HG03457 (cell line): ENCODE measurements around the gene TLE2.

ENCODE experiments used
- ATAC-seq: cut with Tn5 transposase; IDR thresholded peaks from one replicate; pipeline ENCODE4 v1.9.1; 2021; ENCODE audit warnings: moderate number of reproducible peaks; ENCODE audit not compliant: unreplicated experiment

Gene TLE2

DNA sequence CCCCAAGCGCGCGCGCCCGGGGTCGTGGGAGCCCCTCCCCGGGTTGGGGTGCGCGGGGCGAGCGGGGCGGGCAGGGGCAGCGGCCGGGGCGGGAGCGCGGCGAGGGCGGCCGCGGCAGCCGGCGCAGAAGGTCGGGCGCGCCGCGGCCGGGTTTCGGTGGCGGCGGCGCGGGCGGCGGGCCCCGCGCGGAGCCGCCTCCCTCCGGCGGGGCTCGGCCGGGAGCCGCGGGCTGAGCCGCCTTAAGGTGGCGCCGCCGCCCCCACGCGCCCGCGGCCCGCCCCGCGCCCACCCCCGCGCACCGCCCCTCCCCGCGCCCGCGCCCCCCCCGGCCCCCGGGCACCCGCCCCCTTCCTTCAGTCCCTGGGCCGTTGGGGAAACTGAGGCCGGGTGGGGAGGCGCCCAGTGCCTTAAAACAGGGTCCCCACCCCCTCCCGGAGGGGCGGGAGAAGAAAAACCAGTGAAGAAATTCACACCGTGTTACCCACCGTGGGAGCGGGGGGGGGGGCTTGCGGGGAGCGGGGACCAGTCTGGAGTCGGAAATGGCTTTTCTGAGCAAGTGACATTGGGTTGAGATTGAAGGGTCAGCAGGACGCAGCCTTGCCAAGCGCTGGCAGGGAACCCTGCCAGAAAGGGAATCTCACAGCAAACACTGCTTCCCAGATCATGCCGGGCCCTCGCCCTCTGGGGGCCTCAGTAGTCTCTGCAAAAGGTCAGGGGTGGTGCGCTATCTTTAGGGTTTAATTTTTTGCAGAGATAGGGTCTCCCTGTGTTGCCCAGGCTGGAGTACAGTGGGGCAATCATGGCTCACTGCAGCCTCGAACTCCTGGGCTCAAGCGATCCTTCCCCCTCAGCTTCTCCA, at the start of gene TLE2:
TLE2 (minus strand) TSS at position 216 of the 859 bp plus-strand sequence. CDS start 376 bp downstream, outside the sequence.
- ATAC-seq, result no peak

DNA sequence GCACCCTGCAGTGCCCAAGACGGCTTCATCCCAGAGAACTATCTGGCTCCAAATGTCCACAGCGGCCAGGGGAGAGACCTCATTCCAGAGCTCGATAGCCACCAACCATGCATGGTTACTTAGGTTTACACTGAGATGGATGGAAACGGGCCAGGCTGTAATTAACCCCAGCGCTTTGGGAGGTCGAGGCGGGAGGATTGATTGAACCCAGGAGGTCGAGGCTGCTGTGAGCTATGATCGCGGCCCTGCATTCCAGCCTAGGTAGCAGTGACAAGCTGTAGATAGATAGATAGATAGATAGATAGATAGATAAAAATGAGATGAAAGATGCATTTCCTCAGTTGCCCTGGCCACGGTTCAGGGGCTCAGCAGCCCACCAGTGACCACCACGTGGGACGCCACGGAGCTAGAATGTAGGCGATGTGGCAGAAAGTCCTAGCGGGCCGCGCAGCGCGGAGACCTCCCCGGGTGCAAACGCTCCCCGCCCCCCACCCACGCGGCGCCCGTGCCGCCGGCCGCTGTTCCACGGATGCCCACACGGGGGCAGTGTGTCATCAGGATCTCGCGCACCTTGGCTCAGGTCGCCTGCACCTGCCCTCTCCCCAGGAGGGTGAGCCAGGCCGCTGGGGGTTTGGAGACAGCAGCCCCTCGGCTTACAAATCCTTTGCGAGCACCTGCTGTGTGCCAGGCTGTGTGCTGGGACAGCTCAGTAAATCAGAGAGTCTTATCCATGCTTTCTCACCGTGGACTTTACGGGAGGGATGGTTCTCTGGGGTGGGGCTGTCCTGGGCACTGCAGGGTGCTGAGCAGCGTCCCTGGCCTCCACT, 46.7 kb upstream of the TLE2 start:
- no peak for ATAC-seq

DNA sequence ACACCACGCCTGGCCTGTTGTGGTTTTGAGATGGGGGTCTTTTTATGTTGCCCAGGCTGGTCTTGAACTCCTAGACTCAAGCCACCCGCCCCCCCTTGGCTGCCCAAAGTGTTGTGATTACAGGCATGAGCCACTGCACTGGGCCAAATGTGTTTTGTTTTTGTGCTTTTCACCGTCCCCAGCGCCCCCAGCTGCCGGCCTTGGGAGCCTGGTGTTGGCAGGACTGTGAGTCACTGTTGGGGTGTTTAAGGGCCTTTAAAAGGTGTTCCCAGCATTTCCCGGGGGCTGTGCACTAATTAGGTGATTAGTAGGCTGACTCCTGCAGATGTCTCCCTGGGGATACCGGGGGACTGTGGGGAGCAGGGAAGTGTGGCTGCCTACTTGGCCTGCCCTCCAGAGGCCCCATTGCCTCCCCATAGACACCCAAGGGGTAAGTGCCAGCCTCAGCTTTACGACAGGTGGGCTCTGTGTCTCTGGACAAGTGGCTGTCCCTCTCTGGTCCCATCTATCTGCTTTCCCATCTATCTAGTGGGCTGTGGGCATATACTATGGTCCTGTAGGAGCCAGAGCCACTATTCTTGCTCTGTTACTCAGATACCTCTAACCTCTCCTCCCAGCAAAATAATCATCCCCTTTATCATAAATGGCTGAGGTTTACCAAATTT, 45.0 kb upstream of the TLE2 start:
- no peak for ATAC-seq

DNA sequence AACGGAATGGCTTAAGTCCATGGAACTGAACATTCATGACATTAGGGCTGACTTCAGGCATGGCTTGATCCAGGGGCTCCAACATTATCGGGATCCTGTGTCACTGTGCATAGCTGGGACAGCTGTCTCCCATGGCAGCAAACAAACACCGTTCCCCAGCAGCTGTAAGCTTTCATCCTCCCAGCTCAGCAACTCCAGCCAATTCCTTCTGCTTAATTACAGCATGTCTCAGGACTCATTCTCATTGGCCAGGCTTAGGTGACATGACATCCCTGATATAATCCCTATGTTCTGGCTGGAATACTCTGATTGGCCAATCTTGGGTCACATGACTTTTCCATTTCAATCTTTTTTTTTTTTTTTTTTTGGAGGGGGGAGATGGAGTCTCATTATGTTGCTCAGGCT, 44.1 kb upstream of the TLE2 start:
- no peak for ATAC-seq

DNA sequence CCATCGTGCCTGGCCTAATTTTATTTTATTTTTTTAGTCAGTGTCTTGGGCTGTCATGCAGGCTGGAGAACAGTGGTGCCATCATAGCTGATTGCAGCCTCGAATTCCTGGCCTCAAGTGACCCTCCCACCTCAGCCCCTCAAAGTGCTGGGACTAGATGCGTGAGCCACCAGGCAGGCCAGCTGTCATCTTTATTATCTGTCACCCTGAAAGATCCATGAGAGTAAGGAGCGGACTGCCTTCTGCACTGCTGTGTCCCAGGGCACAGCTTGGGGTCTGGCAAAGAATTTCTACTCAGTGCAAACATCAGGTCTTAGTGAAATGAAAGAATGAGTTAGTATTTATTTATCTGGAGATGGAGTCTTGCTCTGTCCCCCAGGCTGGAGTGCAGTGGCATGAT, 42.7 kb upstream of the TLE2 start:
- ATAC-seq, result no peak

- ATAC-seq, result no peak
Observed at GRCh38 chr19:3068071-3068470, 39.0 kb upstream of the TLE2 start.

GRCh38 chr19:3067563-3067962, 38.5 kb upstream of the TLE2 start:
- no peak for ATAC-seq

- ATAC-seq, result no peak
Observed at GRCh38 chr19:3066482-3067049, 37.5 kb upstream of the TLE2 start.

- no peak for ATAC-seq
Observed at GRCh38 chr19:3065675-3066357, 36.7 kb upstream of the TLE2 start.

DNA sequence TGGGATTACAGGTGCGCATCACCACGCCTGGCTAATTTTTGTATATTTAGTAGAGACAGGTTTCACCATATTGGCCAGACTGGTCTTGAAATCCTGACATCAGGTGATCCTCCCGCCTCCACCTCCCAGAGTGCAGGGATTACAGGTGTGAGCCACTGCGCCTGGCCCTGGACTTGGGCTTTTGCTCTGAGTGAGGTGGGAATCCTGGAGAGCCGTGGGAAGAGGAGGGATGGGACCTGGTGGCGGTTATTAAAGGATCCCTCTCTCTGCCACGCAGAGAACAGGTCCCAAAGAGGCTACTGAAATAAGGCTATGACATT, 34.9 kb upstream of the TLE2 start:
- ATAC-seq, result no peak

- ATAC-seq, result no peak
Observed at GRCh38 chr19:3062165-3063105, 33.4 kb upstream of the TLE2 start, which contains the start of gene TLE5. TLE5 (minus strand) TSS chr19:3062495; CDS start chr19:3062200, 295 bp downstream.

DNA sequence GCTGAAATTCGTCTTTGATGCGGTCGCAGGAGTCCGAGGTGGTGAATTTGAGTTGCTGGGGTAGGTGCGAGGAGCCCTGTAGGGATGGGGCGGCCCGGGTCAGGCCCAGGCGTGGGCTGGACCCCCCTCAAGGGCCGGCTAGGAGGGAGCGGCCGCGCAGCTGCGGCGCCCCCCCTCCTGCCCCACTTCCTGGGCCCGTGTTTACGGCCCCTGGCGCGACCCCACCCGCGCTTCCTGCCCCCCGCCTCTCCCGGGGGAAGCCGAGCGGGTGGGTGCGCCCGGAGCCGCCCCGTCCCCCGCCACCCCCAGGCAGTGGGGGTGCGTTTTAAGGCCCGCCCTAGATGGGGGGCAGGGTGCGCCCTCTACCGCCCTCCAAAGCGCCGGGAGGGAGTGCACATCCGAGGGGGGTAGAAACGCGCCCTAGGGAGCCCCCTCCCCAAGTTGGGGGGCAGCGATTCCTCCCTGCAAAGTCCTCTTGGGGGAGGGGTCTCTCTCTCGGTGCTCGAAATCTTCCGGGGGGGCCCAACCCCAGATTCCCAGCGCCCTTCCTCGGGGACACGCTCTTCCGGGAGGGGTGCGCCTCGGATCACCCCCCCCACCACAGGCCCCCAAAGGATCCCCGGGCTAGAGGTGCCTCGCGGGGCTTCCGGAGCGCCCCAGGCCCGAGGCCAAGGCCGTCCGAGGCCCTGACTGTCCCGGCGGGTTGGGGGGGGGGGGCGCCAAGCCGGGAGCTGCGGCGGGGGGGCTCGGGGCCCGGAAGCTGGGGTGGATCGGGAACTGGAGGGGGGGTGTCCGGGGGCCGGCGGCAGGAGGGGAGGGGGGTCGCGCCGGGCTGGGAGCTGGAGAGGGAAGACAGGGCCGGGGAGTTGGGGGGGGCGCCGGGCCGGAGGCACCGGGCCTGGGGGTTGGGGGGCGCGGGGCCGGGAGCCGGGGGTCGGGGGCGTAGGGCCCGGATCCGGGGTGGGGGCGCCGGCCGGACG, 32.4 kb upstream of the TLE2 start:
- no peak for ATAC-seq

- ATAC-seq, result no peak
Observed at GRCh38 chr19:3060857-3061181, 31.7 kb upstream of the TLE2 start.

- no peak for ATAC-seq
Observed at GRCh38 chr19:3059653-3060052, 30.6 kb upstream of the TLE2 start.

- ATAC-seq, result no peak
Observed at GRCh38 chr19:3058821-3059314, 29.8 kb upstream of the TLE2 start.

- no peak for ATAC-seq
Observed at GRCh38 chr19:3058009-3058820, 29.1 kb upstream of the TLE2 start.

DNA sequence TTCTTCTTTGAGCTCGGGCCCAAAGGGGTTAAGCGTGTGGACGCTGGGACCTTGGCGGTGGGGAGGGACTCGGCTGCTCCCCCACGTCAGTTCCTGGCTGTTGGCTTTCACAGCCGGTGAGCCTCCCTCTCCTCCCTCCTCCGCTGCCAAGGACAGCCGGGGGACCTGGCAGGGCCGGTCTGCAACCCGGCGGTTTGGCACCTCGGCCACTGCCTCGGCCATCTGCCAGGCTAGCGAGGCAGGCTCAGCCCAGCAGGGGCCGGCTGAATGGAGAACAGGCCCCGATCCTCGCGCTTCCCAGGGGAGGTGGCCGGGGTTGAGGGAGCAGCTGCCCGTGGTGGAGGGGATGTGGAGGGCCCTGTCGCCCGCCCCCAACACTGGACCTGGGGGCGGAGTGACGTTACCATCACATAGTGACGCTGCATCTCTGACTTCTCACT, 28.2 kb upstream of the TLE2 start:
- ATAC-seq, result no peak
